HG03135 (cell line): ENCODE data around the gene NOTCH3.

Source experiments
- ATAC-seq: cut with Tn5 transposase; IDR thresholded peaks from one replicate; pipeline ENCODE4 v1.9.1; 2021; ENCODE audit warnings: mild to moderate bottlenecking, moderate library complexity; ENCODE audit not compliant: unreplicated experiment

The NOTCH3 gene

DNA sequence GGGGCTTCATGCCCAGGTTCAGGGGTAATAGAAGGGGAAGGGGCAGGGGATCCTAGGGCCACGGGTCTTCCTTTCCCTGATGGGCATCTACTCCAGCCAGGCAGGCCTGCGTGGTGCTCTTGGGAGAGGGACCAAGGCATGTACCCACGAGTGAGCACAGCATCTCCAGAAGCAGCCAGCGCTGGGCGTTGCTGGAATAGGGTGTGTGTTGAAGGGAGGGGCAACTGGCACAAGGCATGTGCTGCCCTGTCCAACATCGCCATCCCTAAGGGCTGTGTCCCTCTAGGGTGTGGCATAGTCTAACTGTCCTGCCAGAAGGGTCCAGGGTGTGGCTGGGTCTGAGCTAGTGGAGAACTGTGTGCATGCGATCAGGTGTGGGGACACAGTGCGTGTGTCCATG lies 2.9 kb downstream of the NOTCH3 start:
- ATAC-seq, result no peak

DNA sequence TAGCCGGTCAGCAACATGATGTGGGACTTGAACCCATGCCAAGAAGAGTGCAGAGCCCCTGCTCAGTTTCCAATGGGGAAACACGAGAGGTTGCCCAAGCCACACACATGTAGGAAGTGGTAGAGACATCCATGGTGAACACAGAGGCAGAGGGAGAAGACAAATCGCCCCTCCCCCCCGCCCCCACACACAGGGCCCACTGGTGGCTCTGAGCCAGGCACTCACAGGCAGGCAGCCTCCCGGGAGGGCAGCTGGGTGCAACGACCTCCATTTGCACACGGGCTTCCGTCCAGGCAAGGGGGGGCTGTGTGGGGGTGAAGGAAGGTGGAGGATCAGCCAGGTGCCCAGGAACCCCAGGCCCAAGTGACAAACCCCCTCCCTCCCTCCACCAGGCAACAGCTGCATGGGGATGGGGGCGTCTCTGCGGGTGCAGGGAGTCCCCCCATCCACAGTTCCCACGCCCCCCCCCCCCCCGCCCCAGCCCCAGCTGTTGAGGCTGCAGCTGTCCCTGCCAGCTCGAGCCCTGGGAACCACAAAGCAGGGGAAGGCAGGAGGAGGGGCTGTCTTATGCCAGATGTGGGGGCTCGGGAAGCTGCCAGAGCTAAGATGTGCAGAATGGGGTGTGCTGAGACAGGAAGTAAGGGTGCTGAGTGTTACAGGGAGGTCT lies 3.4 kb downstream of the NOTCH3 start:
- no peak for ATAC-seq

DNA sequence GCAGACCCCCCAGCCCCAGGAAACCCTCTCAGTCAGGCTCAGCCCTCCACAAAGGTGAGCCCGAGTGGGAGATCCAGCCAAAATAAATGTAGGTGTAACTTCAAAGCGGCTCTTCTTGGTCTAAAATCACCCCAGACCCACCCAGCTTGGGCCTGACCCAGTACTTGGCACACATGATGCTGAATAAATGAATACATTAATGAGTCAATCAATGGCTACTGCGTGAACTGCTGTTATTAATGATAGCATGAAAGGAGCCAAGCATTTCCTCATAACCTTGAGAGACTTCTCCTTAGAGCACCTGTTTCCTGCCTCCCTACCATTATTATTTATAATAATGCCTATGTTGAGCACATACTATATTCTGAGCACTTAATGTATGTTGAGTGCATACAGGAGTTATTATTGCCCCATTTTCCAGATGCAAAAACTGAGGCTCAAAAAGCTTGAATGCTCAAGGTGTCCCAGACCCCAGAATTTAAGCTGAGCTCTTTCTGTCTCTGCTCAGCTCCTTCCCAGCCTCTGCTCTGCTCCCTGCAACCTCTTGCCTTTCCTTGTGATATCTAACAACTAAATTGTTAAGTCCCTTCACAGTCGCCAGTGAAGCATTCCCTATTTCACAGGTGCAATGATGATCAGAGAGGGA lies 4.3 kb downstream of the NOTCH3 start:
- ATAC-seq, result no peak

DNA sequence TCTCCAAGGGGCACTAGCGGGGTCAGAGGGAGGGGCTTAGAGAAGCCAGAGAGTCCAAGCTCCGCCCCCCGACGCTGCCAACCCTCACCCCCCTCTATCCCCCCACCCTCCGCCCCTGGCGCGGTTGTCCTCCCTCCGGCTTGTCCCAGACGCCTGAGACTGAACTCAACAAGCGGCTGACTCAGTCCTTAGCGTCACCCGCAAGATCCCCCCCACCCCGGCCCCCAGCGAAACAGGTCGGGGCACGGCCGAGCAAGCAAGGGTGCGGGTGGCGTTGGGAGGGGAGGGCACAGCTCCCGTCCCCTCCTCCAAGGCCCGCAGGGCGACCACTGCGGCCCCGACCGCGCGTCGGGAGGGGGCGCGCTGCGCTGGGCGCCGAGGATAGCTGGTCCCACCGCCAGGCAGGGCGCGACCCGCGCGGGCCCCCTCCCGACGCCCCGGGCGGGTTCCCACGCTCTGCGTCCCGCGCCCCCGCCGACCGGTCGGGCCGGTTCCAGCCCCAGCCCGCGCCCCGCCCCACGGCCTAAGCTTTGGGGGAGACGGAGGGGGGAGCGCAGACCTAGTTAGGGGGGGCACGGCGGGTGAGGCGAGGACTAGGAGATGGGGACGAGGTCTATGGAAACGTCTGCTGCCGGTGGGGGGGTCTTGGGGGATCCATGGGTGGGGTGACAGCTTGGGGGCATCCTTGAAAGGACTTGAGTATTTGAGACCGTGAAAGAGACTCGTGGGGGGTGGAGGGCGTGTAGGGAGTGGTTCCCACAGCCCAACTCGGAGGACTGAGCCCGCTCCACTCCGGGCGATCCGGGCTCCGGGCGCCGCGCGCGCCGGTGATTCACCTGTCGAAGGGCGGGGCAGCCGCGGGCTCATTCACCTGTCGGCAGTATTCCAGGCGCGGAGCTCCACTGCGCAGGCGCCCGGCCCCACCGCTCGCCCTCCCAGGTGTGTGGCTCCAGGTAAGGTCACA lies 5.1 kb downstream of the NOTCH3 start:
- ATAC-seq, result no peak

DNA sequence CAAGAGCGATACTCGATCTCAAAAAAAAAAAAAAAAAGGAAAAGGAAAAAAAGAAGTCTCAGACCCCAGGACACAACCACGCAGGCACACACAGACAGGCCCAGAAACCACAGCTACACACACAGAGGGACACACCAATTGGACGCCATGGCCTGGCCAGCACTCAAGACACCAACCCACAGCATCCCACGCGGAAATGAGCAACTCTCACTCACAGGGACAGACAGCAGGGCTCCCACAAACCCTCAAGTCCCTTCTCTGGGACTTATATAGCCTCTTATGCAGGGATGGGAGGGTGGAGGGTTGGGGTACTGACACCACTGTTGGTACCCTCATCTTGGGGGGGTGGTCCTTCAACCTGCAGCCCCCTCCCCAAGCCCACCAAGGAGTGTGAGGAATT lies 5.9 kb downstream of the NOTCH3 start:
- ATAC-seq, result no peak

DNA sequence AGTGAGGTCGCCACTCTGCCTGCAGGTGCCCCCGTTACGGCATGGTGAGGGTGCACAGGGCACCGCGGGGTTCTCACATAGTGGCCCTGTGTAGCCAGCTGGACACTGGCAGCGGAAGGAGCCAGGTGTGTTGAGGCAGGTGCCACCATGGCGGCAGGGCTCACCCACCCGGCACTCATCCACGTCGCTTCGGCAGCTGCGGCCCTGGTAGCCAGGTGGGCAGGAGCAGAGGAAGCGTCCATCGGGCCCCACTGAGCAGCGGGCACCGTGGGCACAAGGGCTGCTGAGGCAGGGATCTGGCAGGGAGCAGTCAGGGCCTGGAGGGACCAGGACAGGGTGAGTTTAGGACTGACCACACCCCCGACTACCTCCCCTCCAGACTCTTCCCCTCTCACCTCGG lies 8.8 kb downstream of the NOTCH3 start:
- ATAC-seq, result no peak

DNA sequence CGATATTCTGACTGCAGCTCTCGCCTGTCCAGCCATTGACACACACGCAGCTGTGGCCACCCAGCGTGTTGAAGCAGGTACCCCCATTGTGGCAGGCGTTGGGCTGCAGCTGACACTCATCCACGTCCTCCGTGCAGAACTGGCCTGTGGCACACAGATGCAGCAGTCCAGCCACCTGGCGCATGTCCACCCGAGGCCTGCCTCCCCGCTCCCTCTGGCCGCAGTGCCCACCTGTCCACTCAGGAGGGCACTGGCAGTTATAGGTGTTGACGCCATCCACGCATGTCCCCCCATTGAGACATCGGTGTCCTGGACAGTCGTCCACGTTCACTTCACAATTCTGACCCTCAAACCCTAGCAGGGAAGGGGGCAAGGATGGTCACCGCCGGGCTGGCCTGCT lies 9.3 kb downstream of the NOTCH3 start:
- ATAC-seq, result no peak

DNA sequence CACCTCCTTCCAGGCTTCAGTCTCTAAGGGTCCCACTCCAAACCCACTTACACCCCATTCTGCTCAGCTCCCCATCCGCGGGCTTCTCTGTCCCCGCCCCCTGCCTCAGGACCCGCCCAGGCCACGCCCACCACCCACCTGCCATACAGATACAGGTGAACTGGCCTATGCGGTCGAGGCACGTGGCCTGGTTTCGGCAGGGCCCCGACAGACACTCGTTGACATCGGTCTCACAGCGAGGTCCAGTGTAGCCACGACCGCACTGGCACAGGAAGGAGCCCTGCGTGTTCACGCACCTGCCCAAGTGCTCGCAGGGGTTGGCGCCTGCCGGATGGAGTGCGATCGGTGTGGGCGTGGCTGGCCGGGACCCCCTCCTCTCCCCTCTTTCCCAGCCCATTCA lies 11.9 kb downstream of the NOTCH3 start:
- ATAC-seq, result no peak

DNA sequence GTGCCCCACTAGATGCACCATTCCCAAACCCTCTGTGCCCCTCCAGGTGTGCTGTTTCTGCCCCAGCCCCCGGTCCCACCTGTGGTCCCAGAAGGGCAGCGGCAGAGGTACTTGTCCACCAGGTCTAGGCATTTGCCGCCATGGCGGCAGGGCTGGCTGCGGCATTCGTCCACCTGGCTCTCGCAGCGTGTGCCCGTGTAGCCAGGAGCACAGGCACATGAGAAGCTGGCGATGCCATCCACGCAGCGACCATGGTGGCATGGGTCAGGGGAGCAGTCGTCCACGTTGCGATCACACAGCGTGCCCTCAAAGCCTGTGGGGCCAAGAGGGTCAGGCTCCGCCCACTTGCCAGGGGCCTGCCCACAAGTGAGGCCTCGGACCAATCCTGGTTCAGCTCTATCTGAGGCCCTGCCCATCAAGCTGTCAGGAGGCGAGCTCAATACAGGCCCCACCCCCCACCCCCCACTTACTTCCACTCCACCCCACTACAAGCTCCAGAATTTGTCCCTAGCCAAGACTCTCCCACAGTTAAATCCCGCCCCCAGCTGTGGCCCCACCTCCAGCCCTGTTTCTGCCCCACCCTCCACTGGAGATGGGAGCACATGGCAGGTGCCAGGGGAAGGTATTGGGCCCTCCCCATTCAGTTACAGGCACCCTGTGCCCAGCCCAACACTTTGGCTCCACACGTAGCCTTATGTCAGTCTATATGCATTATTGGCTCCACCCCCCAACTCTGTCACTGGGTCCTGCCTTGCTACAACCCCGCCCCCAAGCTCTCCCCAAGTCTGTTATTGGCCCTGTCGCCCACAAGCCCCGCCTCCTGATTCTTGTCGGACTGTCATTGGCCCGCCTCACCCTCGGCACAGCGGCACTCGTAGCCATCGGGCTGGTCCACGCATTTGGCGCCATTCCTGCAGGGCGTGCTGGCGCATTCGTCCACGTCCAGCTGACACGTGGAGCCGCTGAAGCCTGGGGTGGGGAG lies 13.5 kb downstream of the NOTCH3 start:
- no peak for ATAC-seq

DNA sequence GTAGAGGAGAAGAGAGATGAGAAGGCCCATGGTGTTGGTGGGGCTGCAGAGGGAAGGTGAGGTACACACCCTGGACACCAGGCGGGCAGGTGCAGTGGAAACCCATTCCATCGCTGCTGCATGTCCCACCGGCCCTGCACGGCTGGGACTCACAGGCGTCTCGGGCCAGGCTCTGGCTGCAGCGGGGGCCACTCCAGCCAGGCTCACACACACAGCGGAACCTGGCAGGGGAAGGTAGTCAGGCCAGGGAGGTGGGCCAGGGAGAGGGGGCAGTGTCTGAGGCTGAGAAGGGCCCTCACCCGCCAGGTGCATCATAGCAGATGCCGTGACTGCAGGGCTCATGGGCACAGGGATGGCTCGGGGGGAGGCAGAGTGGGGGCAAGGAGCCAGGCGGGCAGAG lies 15.6 kb downstream of the NOTCH3 start:
- no peak for ATAC-seq

DNA sequence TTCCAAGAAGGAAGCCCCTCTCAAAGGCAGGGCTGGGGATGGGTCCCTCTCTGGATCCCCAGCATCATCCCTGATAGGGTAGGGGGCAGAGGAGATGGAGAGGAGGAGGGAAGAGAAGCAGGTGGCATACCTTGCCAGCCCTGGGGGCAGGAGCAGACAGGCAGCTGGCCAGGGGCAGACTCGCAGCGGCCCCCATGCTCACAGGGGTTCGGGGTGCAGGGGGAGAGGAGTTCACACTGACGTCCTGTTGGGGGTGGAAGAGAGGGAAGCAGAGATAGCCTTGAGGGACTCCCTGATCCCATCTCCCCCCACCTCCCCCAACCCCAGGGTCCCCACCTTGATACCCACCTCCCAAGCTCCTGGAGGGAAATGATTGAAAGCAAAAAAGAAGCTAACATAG lies 16.0 kb downstream of the NOTCH3 start:
- no peak for ATAC-seq

DNA sequence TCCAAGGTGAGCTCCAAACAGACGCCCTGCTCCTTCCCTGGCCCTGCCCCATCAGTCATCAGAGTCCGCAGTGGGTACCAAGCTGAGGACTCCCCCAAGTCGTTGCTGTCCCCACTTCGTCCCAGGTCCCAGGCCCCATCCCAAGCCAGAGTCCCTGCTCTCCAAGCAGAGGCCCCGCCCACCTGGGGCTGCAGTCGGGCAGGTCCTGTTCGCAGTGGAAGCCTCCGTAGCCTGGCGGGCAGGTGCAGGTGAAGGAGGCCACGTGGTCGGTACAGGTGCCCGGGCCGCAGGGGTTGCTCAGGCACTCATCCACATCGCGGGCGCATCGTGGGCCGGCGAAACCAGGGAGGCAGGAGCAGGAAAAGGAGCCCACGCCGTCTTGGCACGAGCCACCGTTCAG lies 19.4 kb downstream of the NOTCH3 start:
- ATAC-seq, result no peak

DNA sequence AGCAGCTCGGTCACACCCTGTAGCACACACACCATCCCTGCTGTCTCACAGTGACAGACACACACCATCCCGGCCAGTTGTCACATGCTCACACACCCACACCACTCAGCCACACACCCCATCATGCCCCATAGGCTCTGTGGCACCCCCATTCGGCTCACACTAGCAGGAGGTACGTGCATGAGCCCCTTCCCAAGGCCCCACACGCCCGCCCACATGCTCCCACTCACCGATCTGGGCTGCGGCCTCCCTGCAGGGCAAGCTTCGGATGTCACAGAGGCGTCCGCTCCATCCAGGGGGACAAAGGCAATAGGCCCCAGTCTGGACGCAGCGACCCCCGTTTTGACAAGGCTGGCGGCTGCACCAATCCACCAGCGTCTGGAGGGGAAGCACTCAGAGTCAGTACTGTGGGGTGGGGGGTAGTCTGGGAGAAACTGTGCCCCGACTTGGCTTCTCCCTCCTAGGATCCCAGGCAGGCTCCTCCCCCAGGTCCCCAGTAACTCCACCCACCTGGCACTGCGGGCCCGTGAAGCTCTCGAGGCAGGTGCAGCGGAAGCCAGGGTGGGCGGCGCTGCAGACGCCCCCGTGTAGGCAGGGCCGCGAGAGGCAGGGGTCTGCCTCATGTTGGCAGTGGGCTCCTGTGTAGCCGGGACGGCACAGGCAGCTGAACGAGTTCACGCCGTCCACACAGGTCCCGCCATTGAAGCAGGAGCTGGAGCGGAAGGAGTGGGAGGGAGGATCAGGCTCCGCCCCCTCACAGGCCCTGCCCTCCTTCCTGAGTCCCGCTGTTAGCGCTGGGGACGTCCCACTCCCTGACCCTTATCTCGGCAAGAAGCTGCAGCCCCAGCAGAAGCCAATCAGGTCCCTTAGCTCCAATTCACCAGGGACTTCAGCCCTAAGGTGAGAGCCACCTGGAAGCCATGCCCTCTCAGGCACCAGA lies 20.1 kb downstream of the NOTCH3 start:
- ATAC-seq, result no peak

DNA sequence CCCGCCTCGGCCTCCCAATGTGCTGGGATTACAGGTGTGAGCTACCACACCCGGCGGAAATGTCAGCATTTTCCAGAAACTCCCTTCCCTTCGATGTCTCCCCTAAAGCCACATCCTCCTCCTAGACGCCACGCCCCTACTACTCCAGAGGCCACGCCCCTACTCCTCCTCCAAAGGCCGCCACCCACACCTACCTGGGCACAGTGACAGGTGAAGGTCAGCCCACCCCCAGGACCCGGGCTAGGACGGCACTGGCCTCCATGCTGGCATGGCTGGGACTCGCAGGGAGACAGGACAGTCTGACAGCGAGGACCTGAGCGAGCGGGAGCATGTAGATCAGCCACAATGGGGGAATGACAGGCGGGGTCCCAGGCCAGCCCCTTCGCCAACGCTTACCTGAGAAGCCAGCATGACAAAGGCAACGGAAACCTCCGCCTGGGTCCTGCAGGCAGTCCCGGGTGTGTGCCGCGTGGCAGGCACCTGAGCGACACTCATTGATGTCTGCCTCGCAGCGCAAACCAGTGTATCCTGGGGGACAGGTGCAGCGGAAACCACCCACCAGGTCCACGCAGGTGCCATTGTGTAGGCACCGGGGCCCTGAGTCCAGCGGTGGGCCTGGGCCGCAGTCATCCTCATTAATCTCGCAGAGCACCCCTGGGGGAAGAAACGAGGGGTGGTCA lies 22.0 kb downstream of the NOTCH3 start:
- no peak for ATAC-seq

DNA sequence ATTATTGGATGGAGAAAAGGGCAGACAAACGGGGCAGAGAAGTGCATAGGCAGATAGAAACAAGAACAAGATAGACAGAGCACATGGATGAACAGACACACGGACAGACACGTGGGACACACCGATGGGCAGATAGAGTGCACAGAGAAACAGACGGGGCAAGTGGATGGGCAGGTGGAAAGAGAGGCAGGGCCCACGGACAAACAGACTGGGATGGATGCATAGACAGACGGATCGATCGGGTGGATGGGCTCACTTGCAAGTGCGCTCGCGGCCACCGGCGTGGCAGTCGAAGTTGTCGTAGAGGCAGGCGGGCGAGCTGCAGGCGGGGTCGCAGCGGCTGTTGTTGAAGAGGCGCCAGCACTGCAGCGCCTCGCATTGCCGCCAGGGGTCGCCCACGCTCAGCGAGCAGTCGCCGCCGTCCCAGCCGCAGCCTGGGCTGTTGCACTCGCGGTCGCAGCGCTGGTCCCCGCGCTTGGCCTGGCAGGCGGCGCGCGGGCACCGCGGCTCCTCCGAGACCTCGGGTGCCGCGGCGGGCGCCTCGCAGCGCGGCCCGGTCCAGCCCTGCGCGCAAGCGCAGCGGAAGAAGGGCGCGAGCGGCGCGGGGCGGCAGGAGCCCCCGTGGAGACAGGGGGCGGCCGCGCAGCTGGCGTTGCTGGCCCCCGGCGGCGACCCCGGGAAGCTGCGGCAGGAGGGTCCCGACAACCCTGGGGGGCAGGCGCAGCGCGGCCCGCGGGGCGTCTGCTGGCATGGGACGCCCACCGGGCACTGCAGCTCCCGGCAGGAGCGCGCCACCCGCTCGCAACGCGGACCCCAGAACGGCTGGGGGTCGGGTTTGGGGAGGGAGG lies 23.3 kb downstream of the NOTCH3 start:
- ATAC-seq, result no peak

DNA sequence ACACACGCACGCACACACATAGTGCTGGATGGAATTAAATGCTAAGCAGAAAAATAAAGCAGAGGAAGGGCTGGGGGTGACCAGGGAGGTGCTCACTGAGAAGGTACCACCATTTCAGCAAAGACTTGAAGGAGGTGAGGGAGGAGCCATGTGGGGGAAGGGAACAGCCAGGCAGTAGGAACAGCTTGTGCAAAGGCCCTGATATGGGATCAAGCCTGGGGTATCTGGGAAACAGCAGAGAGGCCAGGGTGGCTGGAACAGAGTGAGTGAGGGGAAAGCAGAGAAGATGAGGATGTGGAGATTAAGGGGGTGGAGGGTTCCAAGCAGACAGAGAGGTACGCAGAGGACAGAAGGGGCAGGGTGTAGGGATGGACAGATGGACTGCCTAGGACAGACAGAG lies 25.2 kb downstream of the NOTCH3 start:
- ATAC-seq, result no peak

DNA sequence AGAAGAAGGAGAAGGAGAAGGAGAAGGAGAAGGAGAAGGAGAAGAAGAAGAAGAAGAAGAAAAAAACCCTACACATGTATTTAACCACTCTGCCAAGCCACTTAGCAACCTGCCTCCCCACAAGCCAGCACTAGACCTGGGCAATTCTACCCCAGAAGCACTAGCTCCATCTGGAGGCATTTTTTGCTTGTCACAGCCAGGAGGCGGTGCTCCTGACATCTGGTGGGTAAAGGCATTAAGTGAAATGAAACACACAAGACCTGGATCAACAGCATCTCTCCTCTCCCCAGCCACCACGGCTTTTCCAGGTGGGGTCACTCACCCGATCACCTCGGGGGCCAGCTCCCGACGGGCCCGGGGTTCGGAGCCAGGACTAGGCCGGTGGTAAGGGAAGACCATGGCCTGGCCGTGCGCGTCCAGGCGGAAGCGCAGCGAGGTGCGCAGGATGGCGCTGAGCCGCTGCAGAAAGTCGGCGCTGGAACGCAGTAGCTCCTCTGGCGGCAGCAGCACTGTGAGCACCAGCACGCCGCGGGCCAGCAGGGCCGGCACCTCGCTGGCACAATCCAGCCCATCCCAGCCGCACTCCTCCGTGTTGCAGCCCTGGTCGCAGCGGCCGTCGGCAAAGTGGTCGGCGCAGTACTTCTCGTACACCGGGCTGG lies 26.9 kb downstream of the NOTCH3 start:
- ATAC-seq, result no peak

DNA sequence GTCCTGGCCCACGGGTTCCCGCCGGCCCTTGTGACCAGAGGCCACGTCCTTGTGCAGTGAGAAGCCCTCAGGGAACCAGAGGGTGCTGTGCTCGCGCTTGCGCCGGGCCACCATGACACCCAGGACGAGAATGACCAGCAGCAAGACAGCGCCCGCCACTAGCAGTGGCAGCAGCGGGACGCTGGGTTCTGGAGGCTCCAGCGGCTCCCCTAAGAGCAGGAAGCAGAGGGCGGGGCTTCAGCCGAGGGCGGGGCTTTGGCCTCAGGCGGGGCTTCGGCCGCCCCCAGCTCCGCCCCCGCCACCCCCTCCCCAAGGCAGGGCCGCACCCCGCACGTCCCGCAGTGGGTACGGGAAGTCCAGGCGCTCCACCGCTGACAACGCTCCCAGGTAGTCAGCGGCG lies 30.4 kb downstream of the NOTCH3 start:
- no peak for ATAC-seq
